Neural crest cell (in vitro differentiated cells): ENCODE data around the gene NAA30. TPM values are rescaled to one million over a fixed set of nuclear protein-coding genes. Genes with fewer than 3 reads are reported as not detected.

Source experiments
- DNase-seq: peaks from one replicate; pipeline ENCODE4 v3.0.0; 2021; ENCODE audit warnings: low read depth, mixed read lengths, low spot score
- H3K27ac Mint-ChIP-seq: one replicate; pipeline ENCODE4 v1.8.0; 2021; ENCODE audit warnings: mild to moderate bottlenecking, mixed read lengths; ENCODE audit not compliant: unreplicated experiment
- H3K27me3 Mint-ChIP-seq: 2 replicates; pipeline ENCODE4 v1.8.0; 2021; ENCODE audit warnings: low read depth, mild to moderate bottlenecking, mixed read lengths
- H3K36me3 Mint-ChIP-seq: 2 replicates; pipeline ENCODE4 v1.8.0; 2021; ENCODE audit warnings: low read depth, mild to moderate bottlenecking, mixed read lengths
- H3K4me1 Mint-ChIP-seq: 2 replicates; pipeline ENCODE4 v1.8.0; 2021; ENCODE audit warnings: mixed read lengths
- H3K4me3 Mint-ChIP-seq: one replicate; pipeline ENCODE4 v1.8.0; 2021; ENCODE audit warnings: mild to moderate bottlenecking, mixed read lengths
- H3K9me3 Mint-ChIP-seq: 2 replicates; pipeline ENCODE4 v1.8.0; 2021; ENCODE audit warnings: mixed read lengths
- CTCF ChIP-seq: fragments of 200-600 bp; sonication (generic); conservative IDR thresholded peaks from 2 replicates; pipeline ENCODE4 v1.5.0; 2021; ENCODE audit warnings: antibody characterized with exemption, mild to moderate bottlenecking
- total RNA-seq: library from RNA; stranded (reverse); gene quantifications from 2 replicates; pipeline ENCODE4 v1.2.1, GENCODE V29; 2021

Gene NAA30
- total RNA-seq, 1 donor from 2014 or later, result 17.0 TPM

- DNase-seq, result no peak
- H3K4me3 Mint-ChIP-seq, result peak overlapping the region; percentile 89
- H3K27me3 Mint-ChIP-seq, result peaks cover 7% of the 10 kb centered on the region
- peaks cover 37% of the 10 kb centered on the region for H3K4me1 Mint-ChIP-seq
- TF ChIP-seq CTCF, result no peak
- H3K27ac Mint-ChIP-seq, result peak overlapping the region; percentile 70
- H3K36me3 Mint-ChIP-seq, result no peaks in the 10 kb centered on the region
- H3K9me3 Mint-ChIP-seq, result no peaks in the 10 kb centered on the region
Measured at GRCh38 chr14:57389646-57390036, 745 bp upstream of the NAA30 start.

- Mint-ChIP-seq H3K27me3 (peaks cover 5% of the 10 kb centered on the region), H3K9me3 (no peaks in the 10 kb centered on the region), H3K4me3 (peak overlapping the region; percentile 89), H3K36me3 (no peaks in the 10 kb centered on the region), H3K27ac (no peak overlapping the region), H3K4me1 (peaks cover 37% of the 10 kb centered on the region)
- TF ChIP-seq CTCF, result no peak
- DNase-seq, result peak; percentile 26
Measured at GRCh38 chr14:57390806-57391516, 575 bp downstream of the NAA30 start.

DNA sequence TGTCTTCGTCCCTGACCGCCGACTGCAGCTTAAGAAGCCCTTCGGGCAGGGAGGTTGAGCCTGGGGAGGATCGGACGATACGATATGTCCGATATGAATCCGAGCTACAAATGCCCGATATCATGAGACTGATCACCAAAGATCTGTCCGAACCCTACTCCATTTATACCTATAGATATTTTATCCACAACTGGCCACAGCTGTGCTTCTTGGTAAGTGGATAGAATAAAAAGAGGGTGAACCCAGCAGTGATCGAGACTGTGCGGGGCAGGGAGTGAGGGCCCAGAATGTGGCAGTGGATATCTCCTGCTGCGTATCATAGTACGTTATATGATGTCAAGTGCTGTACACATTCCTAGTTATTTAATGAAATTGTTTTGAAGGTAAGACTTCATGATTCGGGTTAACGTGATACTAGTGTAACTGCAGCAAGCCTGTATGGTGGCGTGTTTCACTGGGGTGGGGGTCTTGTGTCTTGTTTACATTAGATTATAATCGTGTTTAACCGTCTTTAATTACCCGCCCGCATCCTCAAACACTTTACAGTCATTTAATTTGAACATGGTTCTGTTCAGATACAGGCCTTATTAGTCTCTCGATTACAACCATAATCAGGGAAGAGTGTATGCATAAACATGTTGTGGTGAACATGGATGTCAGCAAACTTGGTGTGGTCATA, 1.3 kb downstream of the NAA30 start:
- Mint-ChIP-seq H3K4me3 (peak overlapping the region; percentile 89), H3K36me3 (peaks cover 3% of the 10 kb centered on the region), H3K27ac (peak overlapping the region; percentile 10), H3K4me1 (peaks cover 37% of the 10 kb centered on the region), H3K9me3 (no peaks in the 10 kb centered on the region), H3K27me3 (no peaks in the 10 kb centered on the region)
- TF ChIP-seq CTCF, result no peak
- DNase-seq, result no peak

- H3K36me3 Mint-ChIP-seq, result peaks cover 4% of the 10 kb centered on the region
- peak overlapping the region; percentile 89 for H3K4me3 Mint-ChIP-seq
- H3K27me3 Mint-ChIP-seq, result no peaks in the 10 kb centered on the region
- TF ChIP-seq CTCF, result no peak
- DNase-seq, result no peak
- no peak overlapping the region for H3K27ac Mint-ChIP-seq
- H3K4me1 Mint-ChIP-seq, result peaks cover 37% of the 10 kb centered on the region
- H3K9me3 Mint-ChIP-seq, result no peaks in the 10 kb centered on the region
Measured at GRCh38 chr14:57392830-57393229, 2.4 kb downstream of the NAA30 start.

GRCh38 chr14:57400556-57401494, 10.4 kb downstream of the NAA30 start:
- Mint-ChIP-seq H3K27me3 (no peaks in the 10 kb centered on the region), H3K9me3 (no peaks in the 10 kb centered on the region), H3K36me3 (peaks cover 16% of the 10 kb centered on the region), H3K4me3 (no peak overlapping the region), H3K4me1 (no peaks in the 10 kb centered on the region), H3K27ac (no peak overlapping the region)
- DNase-seq, result no peak
- no peak for TF ChIP-seq CTCF
